Cerebellar nuclear complex (tissue), 1 donor: ENCODE data around the gene FAM47E.

Source experiments
- DNase-seq, 2 experiments: peaks; one replicate each; lab custom pipeline; 2025; lab: John Stamatoyannopoulos, UW

FAM47E gene

GRCh38 chr4:76301068-76301774 is 49.7 kb downstream of the FAM47E start:
- DNase-seq = no peak

- DNase-seq = no peak
These were observed 50.2 kb downstream of the FAM47E start for GRCh38 chr4:76301775-76302162.

GRCh38 chr4:76302826-76303438 is 51.4 kb downstream of the FAM47E start:
- DNase-seq = no peak

GRCh38 chr4:76305033-76305687 is 53.6 kb downstream of the FAM47E start:
- DNase-seq = no peak

- no peak for DNase-seq
These were observed 54.7 kb downstream of the FAM47E start, which contains the start of gene STBD1 for GRCh38 chr4:76305971-76306881. Gene STBD1, plus strand, starts transcription at chr4:76306733. Its CDS starts 37 bp downstream, at chr4:76306770.

- DNase-seq = no peak
These were observed 55.5 kb downstream of the FAM47E start for GRCh38 chr4:76306882-76307659.

GRCh38 chr4:76307660-76308014 is 56.1 kb downstream of the FAM47E start:
- DNase-seq = no peak

GRCh38 chr4:76308548-76308947 is 57.0 kb downstream of the FAM47E start:
- DNase-seq = no peak

GRCh38 chr4:76309939-76310550 is 58.5 kb downstream of the FAM47E start:
- DNase-seq = no peak

- no peak for DNase-seq
These were observed 59.2 kb downstream of the FAM47E start for GRCh38 chr4:76310683-76311082.

GRCh38 chr4:76311896-76312331 is 60.4 kb downstream of the FAM47E start:
- no peak for DNase-seq

GRCh38 chr4:76312457-76312856 is 60.9 kb downstream of the FAM47E start:
- no peak for DNase-seq

- DNase-seq = no peak
These were observed 62.0 kb downstream of the FAM47E start for GRCh38 chr4:76313547-76313946.

GRCh38 chr4:76315267-76315918 is 63.9 kb downstream of the FAM47E start:
- no peak for DNase-seq

- DNase-seq = no peak
These were observed 64.6 kb downstream of the FAM47E start for GRCh38 chr4:76316131-76316530.

GRCh38 chr4:76322236-76322635 is 70.7 kb downstream of the FAM47E start:
- DNase-seq = no peak

GRCh38 chr4:76325072-76325471 is 73.6 kb downstream of the FAM47E start:
- DNase-seq = no peak

- no peak for DNase-seq
These were observed 75.0 kb downstream of the FAM47E start for GRCh38 chr4:76326515-76326914.
